ENCODE data around the gene KAZALD1.

KAZALD1 gene

GRCh38 chr10:101114646-101115045, 52.9 kb downstream of the KAZALD1 start:
- no peak for DNase-seq (ENCODE audit: low read depth)
- no peak overlapping the region for H3K4me3 ChIP-seq (ENCODE audit: low read depth, low read length)

All from skeletal muscle cell (primary cell).